GM13977 (cell line): ENCODE results near the gene LRRC59.
"Not testable (repeated sequence)": the region's sequence is repeated elsewhere in the genome, so short reads cannot be mapped to it uniquely, and the experiment has no call there.

Experiments
- DNase-seq: peaks from one replicate; pipeline ENCODE4 v3.0.0; 2012; ENCODE audit warnings: low spot score
- in situ Hi-C: fragments of 300-500 bp; cut with MboI; formaldehyde crosslinking; loops from one replicate; pipeline ENCODE4 v1.12.0; 2022; ENCODE audit warnings: low sequenced_read_pairs, low pct_unique_long_range_greater_than_20kb, mixed read lengths, inconsistent platforms; ENCODE audit not compliant: unreplicated experiment
- TF ChIP-seq, protein P1 (sequence below): IDR thresholded peaks from 2 replicates; pipeline ENCODE4 v1.5.1; 2012; ENCODE audit warnings: mild to moderate bottlenecking, control low read depth; ENCODE audit not compliant: insufficient read depth; ENCODE audit errors: extremely low read depth, missing control alignments

Gene LRRC59

DNA sequence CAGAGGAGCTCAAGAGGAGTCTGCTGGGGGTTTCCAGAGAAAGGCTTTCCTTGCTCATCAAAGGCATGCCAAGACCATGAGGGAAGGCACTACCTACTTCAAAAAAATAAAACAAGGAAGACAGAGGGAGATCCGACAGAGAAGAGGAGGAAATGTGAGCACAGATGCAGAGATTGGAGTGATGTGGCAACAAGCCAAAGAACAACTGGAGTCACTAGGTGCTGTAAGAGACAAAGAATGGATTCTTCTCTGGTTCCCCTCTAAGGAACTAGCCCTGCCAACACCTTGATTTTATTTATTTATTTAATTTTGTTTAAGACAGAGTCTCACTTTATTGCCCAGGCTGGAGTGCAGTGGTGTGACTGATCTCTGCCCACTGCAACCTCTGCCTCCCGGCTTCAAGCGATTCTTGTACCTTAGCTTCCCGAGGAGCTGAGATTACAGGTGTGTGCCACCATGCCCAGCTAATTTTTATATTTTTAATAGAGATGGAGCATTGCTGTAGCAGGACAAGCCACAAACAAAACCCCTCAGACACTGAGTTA, 14.9 kb upstream of the LRRC59 start:
- no peak for DNase-seq
- TF ChIP-seq, protein P1, sequence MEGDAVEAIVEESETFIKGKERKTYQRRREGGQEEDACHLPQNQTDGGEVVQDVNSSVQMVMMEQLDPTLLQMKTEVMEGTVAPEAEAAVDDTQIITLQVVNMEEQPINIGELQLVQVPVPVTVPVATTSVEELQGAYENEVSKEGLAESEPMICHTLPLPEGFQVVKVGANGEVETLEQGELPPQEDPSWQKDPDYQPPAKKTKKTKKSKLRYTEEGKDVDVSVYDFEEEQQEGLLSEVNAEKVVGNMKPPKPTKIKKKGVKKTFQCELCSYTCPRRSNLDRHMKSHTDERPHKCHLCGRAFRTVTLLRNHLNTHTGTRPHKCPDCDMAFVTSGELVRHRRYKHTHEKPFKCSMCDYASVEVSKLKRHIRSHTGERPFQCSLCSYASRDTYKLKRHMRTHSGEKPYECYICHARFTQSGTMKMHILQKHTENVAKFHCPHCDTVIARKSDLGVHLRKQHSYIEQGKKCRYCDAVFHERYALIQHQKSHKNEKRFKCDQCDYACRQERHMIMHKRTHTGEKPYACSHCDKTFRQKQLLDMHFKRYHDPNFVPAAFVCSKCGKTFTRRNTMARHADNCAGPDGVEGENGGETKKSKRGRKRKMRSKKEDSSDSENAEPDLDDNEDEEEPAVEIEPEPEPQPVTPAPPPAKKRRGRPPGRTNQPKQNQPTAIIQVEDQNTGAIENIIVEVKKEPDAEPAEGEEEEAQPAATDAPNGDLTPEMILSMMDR, result no peak
- in situ Hi-C loops, result no loop called here

DNA sequence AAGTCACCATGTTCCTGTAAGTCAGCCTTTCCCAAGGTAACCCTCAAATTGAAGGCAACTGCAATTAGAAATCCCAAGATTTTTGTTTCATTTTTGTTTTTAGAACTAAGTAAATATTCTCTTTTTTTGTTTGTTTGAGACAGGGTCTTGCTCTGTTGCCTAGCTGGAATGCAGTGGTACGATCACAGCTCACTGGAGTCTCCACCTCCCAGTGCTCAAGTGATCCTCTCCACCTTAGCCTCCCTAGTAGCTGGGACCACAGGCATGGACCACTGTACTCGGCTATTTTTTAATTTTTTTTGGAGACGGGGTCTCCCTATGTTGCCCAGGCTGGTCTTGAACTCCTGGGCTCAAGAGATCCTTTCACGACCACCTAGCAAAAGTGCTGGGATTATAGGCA, 10.6 kb upstream of the LRRC59 start:
- TF ChIP-seq, protein P1, result no peak
- DNase-seq, result no peak
- in situ Hi-C loops, result loop anchor here (10.0 kb wide), 1 partner anchor 57 kb away; the partner anchor contains the start of gene CHAD

DNA sequence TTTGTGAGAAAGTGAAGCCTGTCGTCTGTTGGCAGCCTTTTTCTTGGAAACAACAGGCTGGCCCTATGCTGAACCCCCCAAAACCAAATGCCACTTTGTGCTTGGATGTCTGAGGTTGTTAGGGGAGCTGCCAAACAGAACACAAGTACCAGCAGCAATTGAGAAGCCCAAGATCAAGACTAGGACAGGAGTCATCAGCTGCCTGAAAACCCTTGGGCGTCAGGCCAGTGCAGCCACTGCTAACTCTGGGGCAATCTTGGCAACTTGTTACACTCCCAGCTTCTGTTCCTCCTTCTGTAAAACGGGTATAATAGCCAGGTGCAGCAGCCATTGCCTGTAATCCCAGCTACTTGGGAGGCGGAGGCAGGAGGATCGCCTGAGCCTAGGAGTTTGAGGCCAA, 9.3 kb upstream of the LRRC59 start:
- TF ChIP-seq, protein P1, result no peak
- DNase-seq, result no peak
- in situ Hi-C loops, result loop anchor here (10.0 kb wide), 1 partner anchor 58 kb away; the partner anchor contains the start of gene CHAD

DNA sequence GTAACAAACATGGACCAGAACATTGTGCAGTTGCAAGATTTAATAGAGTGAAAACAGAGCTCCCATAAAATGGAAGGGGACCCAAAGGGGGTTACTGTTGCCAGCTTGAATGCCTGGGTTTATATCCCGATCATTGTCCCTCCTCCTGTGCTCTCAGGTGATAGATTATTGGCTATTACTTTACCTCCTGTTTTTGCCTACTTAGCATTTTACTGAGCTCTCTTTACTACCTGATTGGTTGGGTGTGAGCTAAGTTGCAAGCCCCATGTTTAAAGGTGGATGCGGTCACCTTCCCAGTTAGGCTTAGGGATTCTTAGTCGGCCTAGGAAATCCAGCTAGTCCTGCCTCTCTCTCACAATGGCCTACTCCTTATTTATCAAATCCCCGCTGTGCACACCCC, 8.0 kb upstream of the LRRC59 start:
- DNase-seq, result not testable (repeated sequence)
- in situ Hi-C loops, result loop anchor here (10.0 kb wide), 1 partner anchor 59 kb away; the partner anchor contains the start of gene CHAD

DNA sequence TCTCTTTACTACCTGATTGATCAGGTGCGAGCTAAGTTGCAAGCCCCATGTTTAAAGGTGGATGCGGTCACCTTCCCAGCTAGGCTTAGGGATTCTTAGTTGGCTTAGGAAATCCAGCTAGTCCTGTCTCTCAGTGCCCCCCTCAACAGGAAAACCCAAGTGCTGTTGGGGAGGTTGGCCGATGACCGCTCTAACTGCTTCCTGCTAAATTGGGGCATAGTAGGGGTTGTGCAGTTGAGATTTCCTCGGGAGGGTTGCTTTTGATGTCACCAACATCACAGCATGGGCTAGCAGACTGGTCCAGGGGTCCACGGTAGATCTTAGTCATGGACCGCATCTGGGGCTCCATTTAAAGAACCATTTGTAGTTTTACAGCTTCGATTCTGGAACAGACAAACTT, 2.3 kb upstream of the LRRC59 start:
- DNase-seq, in situ Hi-C loops: not testable (repeated sequence)

DNA sequence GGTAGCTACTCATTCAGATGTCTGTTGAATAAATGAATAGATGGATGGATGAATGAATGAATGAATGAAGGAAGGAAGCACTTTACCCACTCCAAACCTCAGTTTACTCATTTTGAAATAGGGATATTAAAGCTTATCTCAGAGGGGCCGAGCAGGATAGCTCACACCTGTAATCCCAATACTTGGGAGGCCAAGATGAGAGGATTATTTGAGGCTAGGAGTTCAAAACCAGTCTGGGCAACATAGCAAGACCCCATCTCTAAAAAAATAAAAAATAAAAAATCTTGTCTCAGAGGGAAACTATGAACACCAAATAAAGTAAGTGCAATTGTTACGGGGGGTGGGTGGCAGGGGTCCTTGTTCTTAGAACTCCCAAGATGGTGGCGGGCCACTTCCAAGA, 1.3 kb upstream of the LRRC59 start:
- in situ Hi-C loops, DNase-seq: not testable (repeated sequence)

DNA sequence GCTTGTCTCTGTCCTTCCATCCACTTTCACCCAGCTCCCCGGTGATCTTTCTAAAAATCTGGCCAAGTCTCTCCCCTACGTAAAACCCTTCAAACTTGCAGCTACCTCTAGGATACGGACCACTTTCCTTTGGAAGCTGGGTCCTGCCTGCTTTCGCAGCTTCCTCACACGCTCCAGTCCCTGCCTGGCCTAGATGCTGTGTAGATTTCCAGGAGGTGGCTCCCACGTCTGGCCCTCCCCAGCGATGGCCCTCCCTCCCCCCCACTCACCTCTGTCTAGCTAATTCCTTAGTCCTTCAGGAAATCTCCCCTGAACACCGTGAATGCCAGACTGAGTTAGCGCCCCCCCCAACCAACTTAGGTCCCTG, 579 bp upstream of the LRRC59 start:
- in situ Hi-C loops, result no loop called here
- TF ChIP-seq, protein P1, result no peak
- DNase-seq, result no peak

DNA sequence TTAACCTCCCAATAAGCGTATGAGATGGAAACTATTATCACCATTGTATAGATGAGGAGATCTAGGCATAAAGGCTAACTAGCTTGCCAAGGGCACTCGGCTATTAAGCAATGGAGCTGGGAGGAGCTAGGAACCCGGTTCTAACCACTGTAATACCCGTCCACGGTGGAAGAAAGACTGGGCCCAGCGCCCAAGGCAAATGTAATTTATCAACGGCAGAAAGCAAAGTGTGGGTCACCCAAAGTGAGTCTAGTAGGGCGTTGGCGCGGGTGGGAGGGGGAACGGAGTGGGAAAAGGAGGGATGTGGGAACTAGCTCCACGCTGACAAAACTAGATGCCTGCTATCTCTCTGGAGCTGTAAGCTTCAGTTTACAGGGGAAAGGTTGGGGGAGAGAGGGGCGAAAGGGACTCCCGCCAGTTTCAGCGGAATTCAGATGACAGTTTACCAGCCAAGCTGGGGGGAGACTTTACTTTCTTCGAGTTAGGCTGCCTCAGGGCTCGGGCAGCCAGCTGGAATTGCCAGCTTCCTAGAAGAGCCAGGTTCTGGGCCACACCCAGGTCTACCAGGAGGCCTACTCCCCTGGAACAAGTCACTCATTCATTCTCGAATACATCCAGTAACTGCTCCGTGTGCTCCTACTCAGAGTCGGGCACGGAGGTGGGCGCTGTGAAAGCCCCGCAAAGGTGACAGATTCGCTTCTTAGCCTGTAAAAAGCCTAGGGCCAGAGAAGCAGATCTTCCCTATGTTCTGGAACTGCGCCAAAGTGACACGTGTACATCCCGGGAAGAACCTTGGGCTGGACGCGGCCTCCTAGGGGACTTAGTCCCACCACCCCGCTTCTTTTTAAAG, 837 bp downstream of the LRRC59 start:
- no peak for DNase-seq
- in situ Hi-C loops, result no loop called here
- TF ChIP-seq, protein P1, result no peak
